Panc1 (cell line): ENCODE measurements around the gene TET3.

Source experiments
- POLR2AphosphoS5 ChIP-seq: IDR thresholded peaks from 2 replicates; pipeline ENCODE4 v1.6.1; 2012; ENCODE audit warnings: mild to moderate bottlenecking, low read depth, low read length, moderate library complexity
- TF ChIP-seq, protein P1 (sequence below): fragments of 450-650 bp; IDR thresholded peaks from 2 replicates; pipeline ENCODE4 v1.5.1; 2017; ENCODE audit warnings: mild to moderate bottlenecking

DNA sequence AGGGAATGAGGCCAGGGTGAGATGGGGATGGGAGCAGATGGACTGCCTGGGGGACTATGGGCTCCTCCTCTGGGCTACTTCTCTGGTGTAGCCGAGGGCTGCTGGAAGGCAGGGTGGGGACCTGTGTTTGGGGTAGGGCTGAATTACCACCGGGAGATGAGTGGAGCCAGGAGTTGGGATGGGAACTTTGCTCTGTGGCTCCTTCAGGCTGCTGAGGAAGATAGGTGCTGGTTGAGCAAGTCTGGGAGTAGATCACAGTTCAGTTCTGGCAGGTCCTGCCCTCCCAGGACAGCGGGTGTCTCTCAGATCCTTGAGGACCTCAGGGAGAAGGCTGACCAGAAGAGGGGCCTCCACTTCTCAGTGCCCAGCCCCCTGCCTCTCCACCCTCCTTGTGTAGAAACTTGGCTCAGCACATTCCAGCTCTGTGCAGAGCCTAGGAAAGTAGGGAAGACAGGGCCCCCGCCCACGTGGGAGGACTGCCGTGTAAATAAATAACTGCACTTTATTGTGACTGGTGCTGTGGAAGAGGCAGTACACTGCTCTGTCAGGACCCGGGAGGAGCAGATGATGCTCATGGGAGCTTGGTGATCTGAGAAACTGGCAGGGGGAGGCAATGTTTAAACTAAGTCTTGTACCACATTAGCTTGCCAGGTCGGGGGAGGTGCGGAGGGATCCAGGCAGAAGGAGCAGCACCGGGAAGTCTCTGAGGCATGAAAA is 15.3 kb downstream of the TET3 start:
- TF ChIP-seq, protein P1, sequence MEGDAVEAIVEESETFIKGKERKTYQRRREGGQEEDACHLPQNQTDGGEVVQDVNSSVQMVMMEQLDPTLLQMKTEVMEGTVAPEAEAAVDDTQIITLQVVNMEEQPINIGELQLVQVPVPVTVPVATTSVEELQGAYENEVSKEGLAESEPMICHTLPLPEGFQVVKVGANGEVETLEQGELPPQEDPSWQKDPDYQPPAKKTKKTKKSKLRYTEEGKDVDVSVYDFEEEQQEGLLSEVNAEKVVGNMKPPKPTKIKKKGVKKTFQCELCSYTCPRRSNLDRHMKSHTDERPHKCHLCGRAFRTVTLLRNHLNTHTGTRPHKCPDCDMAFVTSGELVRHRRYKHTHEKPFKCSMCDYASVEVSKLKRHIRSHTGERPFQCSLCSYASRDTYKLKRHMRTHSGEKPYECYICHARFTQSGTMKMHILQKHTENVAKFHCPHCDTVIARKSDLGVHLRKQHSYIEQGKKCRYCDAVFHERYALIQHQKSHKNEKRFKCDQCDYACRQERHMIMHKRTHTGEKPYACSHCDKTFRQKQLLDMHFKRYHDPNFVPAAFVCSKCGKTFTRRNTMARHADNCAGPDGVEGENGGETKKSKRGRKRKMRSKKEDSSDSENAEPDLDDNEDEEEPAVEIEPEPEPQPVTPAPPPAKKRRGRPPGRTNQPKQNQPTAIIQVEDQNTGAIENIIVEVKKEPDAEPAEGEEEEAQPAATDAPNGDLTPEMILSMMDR, result no peak
- TF ChIP-seq POLR2AphosphoS5, result no peak
